GM21367 (cell line): Measurements from ENCODE around the gene SS18L1.

Experiments used
- ATAC-seq: cut with Tn5 transposase; IDR thresholded peaks from one replicate; pipeline ENCODE4 v1.9.1; 2021; ENCODE audit not compliant: unreplicated experiment

Gene SS18L1

DNA sequence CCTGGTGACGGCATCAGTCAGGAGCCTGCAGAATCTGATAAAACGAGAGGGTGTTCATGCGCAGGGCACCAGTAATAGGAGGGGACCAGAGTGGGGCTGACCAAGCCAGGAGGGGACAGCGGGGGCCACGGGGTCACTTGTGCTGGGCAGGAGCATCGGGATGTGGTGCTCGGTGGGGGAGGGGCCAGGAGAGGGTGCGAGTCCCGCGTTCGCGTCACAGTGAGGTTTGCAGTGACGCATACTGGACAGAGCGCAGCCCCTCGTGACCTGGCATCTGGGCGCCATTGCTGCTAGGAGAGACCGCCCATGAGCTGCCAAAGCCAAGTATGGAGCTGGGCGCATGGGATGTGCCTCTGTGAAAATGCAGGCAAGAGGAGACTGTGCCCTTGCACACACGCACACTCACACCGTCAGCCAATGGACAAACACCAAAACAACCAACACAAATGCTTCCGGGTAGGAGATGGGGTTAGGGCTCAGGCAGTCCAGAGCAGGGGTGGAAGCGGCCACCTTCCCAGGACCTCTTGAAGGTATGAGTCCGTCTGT is 25.4 kb downstream of the SS18L1 start:
- no peak for ATAC-seq

DNA sequence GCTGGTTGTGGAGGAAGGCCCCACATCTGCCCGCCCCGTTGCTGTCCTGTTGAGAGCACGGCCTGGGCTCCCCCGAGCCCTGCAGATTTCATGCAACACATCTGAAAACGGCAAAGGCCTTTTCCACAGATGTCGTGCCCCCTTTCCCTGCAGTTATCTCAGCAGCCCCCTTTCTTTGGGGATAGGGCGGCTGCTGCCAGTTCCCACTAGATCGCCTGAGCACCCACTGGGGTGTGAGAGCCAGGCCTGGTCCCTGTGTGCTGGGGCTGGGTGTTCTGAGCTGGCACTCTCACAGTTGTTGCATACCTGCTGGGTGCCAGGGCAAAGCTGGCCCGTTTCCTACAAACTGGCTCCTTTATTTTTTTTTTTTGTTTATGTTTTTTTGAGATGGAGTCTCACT is 27.0 kb downstream of the SS18L1 start:
- no peak for ATAC-seq

DNA sequence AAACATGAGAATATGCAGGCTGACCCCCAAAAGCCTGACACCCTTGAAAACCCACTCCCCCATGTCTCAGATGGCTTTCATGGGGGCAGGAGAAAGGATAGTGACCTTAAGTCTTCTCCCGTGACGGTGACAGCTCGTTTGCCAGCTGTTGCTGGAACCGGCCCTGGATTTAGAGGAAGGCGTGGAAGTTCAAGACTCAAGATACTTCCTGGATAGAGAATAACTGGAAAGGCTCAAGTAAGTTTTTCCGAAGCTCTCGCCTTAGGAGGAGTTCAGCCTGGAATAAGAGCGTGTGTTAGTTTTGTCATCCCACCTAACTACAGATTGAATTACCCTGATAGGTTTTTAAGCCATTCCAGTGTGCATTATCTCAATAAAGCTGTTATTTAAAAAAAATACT is 27.7 kb downstream of the SS18L1 start:
- no peak for ATAC-seq

DNA sequence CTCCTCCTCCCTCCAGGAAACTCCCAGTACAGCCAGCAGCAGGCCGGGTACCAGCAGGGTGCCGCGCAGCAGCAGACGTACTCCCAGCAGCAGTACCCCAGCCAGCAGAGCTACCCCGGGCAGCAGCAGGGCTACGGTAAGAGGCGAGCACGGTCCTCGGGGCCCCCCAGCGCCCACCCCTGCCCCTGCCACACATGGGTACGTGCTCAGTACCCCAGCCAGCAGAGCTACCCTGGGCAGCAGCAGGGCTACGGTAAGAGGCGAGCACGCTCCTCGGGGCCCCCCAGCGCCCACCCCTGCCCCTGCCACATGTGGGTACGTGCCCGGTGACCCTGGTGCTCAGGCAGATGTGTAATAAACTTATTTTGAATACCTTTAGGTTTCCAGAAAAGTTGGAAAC is 29.1 kb downstream of the SS18L1 start:
- no peak for ATAC-seq

DNA sequence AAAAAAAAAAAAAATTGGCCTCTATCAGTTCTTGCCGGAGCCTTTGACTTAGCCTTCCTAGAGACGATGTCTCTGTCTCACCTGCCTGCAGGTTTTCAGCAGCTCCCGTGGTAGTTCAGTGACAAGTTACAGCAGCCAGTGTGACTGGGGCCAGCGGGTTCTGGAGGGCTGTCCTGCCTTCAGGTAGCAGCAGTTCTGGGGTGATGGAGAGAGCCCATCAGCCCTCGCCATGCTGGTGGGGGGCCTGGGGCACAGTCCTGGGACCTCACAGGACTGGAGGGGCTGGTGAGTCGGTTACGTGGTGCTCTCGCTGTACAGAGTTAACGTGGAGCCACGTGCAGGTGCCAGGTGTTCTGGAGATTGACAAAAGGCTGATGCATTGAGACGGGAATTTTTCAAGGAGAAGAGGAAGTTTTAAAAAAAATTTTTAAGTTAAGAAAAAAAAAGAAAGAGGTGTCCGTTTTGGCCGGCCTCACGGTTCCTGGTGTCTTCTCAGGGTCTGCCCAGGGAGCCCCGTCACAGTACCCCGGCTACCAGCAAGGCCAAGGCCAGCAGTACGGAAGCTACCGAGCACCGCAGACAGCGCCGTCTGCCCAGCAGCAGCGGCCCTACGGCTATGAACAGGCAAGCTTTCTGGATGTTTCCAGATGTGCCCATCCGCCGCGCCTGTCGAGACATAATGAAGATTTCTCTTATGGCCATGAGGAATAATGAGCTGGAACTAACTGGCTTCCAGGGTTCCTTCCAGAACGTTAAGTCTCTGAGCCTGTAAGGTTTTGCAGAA is 30.6 kb downstream of the SS18L1 start:
- no peak for ATAC-seq

DNA sequence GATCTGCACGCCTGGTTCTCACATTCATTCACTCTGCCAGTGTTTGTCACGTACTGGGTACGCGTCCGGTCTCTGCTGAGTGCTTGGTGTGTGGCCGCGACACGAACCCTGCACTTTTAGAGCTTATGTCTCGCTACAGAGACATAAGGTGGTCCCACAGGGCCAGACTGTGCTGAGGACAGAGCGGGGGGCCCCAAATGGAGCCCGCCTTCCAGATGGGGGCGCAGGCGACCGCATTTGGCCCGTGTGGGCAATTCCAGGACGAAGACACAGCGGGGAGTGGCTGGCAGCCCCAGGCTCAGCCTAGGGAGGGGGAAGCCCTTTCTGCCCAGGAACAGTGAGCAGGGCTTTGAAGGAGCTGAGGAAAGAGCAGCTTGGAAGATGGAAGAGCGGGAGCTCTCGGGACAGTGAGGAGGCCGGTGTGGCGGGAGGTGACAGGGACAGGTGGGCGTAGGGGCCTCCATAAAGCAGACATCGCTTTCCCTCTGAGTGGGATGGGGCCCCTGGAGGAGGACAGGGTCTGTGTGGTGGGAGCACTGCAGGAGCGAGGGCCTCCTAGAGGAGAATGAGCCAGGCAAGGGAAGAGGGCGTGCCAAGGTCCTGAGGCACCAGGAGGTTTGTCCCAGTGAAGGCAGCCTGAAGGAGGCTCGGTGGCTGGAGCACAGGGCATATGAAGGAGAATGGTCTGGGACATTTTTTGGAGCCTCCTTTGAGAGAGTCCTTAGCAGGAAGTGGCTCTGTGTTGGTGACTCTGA is 31.5 kb downstream of the SS18L1 start:
- no peak for ATAC-seq

DNA sequence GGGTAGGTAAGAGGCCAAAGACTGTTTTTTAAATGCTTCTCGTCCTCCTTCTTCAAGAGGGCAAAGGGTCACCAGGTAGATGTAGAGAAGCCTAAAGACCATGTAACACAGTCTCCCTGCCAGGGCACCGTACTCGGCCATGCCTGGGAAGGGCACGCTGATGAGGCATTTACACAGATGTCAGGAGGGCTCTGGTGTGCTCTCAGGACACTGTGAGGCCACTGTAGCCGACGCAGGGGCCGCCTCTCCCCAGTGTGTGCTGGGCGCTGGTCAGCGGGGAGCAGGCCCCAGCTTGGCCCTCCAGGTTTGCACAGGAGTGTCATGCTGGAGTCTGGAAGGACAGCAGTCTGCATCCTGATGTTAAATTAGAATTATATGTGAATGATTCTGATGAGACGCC is 32.1 kb downstream of the SS18L1 start:
- ATAC-seq, result no peak

DNA sequence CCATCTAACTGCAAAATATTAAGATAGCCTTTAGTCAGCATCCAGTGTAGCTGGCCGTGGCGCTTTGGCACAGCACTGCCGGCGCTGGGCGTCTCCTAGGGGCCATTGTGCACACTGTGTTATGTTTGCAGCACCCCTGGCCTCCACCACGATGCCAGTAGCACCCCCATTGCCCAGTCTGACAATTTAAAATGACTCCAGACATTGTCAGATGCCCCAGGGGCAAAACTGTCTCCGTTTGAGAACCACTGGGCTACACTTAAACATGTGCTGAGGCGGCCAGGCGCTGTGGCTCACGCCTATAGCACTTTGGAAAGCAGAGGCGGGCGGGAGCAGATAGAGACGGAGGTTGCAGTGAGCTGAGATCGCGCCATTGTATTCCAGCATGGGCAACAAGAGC is 33.3 kb downstream of the SS18L1 start:
- ATAC-seq, result no peak

DNA sequence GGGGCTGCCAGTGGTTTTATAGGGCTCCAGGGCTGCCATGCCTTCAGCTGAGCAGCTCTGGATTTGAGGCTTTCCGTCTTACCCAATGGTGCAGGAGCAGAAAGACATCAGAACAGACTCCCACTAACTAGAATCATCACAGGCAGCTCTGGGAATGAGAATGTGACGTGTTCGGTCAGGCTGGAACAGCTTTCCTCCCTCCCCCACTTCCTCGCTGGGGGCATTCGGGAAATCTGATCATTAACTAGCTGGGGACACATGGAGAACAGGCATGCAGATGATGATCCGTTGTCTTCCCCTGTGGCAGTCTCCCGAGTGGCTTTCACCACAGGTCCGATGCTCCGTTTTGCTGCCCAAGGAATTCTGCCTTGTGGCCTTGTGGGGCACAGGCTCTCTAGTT is 33.7 kb downstream of the SS18L1 start:
- ATAC-seq, result no peak

DNA sequence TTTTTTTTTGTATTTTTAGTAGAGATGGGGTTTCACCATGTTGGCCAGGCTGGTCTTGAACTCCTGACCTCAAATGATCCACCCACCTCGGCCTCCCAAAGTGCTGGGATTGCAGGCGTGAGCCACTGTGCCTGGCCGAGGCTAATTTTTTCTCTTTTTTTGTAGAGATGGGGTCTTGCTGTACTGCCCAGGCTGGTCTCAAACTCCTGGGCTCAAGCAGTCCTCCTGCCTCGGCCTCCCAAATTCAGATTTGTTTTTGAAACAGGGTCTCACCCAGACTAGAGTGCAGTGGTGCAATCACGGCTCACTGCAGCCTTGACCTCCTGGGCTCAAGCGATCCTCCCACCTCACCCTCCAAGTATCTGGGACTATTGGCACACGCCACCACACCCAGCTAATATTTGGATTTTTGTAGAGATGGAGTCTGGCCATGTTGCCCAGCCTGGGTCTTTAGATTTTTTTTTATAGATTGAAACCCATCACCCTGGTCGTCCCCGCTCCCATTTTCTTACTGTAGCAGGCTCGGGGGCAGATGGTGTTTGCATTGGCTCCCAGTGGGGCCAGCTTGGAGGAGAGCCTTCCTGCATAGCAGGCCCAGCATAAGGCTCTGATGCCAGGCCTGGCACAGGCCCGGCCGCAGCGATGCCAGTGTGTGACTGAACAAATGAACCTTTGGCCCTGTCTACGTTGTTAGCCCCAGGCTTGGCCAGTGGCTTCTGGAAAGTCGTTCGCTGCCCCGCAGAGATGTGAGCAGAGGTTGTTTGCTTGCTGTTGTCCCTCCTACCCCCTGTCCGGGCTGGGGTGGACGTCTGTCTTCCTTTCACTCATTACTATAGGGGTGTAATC is 35.0 kb downstream of the SS18L1 start:
- no peak for ATAC-seq

DNA sequence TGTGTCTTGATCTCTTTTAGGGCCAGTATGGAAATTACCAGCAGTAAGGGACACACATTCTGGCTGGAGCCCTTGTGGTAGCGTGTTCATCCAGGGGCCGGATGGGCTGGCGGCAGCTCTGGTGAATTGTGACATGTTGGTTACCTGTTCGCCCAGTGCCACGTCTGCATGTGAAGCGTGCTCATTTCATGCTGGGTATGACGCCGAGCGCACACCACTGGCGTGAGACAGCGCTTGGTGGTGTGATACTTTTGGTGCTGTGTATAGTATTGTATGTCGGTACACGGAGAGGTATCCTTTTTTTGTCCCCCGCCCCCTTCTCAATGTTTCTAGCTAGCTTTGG is 35.6 kb downstream of the SS18L1 start:
- ATAC-seq, result no peak

DNA sequence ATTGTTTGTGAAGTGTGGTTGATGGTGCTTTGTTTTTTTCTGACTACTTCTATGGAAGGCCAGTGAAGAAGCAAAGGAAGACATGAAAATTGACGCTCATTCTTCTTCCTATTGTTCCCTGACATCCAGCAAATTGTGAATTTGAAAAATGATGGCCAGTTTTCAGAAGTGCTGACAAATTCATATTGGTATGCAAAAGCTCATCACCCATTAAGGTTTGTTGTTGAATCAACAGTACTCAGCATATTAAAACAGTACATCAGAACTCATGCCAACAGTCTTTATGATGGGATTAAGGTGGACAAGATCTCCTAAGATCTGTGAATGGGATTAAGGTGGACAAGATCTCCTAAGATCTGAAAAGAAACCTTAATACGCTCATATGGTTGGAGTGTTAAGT is 38.2 kb downstream of the SS18L1 start:
- ATAC-seq, result no peak

DNA sequence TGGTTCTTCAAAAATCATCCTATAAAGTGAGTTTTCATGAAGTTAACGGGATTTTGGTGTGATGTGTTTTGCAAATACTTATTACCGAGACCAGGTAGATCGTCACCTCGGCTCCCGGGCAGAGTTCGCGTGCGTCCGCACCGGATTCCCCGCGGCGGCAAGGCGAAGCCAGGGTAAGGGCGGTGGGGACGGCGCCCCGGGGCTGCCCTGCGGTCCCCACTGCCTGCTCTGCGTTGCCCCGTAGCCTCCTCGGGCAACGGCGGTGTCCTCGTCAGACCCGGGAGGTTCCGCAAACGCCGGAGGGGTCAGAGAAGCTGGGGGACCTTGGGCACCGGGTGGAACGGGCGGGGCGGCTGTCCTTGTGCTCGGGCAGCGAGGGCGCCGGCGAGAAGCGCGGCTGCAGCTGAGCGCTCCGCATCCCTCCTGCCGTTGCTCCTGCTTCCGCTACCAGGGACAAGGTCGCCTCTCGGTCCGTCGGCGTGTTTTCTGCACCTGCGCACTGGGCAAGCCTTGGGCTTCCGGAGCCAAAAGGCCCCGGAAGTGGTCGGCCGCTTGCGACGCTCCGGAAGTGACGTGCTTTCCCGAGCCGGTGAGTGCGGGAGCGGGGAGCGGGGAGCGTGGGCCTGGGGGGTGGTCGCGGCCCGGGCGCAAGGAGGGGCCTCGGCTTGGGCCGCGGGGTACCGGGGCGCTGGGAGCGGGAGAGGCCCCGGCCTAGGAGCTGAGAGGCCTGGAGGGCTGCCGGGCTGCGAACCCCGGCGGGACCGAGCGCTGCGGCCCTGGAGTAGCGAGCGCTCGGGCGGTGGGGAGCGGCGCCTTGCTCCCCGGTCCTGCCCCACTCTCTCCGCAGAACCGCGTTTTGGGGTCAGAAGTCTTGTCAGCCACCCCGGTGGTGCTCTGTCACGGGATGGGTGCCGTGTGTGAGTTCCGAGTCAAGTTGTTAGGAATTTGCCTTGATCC is 39.2 kb downstream of the SS18L1 start, which contains the start of gene MTG2:
Gene MTG2, plus strand, starts transcription at position 560 of the 957 bp plus-strand sequence. CDS start 10,393 bp downstream, outside the sequence.
- peak; percentile 87 for ATAC-seq

DNA sequence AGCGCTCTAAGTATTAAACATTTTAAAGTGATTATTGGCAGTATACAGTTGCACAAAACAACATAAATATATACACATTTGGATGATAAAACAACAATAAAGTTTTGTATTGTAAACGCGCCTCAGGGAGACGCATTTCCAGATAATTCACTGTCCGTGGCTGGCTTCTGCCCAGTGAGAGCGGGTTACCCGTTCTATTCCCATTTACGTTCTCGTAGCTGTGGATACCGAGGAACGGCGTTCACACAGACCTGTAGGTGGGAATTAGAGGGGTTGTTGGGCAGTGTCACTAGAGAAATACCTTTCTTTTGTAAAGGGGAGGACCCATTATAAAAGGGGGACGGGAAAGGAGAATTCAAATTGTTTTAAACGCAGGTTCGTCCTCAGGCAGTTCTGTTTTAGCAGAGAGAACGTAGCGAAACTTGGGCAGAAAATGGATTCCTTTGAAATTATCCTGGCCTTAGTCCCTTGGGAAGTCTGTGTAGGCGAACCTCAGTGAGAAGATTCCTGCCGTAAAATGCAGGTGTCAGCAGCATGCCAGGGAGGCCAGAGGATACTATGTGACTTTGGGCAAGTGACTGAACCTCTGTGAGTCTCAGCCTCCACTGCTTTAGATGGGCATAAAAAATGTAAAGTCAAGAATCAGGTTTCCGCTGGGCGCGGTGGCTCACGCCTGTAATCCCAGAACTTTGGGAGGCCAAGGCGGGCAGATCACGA is 40.0 kb downstream of the SS18L1 start:
- ATAC-seq, result no peak

DNA sequence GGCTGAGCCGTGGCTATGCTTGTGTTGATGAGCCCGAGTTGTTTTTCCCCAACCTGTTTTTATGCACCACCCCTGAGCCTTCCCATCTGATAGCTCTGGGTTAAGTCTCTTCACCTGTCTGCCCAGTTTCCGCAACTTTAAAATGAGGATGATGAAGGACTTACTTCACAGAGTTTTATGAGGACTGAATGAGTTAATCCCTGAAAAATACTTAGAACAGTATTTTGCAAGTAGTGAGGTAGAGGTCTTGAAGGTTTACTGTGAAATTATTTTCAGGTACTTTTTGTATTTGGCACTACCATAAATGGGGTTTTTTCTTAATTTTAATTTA is 42.5 kb downstream of the SS18L1 start:
- ATAC-seq, result no peak

DNA sequence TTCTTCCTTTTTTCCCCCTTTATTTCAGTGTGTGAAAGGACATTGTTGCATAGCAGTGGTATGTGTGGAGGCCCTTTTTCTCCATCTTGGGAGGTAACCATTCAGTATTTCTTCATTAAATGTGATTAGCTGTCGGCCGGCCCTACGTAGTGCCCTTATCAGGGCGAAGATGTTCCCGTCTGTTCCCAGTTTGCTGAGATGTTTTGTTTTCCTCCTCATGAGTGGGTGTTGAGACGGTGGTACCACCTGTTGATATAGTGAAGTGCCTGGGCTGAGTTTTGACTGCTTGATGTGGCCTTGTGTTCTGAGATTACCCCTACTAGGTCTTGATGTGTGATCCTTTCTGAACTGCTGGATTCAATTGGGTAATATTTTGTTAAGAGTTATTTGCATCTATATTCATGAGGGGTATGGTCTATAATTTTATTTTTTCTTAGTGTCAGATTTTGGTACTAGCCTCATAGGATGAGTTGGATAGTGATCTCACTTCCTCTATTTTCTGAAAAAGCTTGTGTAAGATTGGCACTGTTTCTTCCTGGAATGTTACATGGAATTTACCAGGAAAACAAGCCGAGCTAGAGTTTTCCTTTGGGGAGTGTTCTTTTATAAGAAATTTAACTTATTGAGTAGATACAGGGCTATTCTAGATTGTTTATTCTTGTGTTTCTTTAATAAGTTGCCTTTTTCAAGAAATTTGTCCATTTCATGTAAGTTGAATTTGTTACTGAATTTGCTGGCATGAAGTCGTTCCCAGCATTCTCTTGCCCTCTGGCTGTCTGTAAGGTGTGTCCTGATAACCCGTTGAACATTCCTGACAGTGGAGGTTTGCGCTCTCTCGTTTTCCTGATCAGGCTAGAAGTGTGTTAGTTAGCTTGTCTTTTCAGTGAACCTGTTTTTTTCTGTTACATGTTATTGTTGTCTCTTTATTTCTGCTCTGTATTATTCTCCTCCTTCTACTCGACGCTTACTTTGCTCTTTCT is 43.6 kb downstream of the SS18L1 start:
- ATAC-seq, result no peak

DNA sequence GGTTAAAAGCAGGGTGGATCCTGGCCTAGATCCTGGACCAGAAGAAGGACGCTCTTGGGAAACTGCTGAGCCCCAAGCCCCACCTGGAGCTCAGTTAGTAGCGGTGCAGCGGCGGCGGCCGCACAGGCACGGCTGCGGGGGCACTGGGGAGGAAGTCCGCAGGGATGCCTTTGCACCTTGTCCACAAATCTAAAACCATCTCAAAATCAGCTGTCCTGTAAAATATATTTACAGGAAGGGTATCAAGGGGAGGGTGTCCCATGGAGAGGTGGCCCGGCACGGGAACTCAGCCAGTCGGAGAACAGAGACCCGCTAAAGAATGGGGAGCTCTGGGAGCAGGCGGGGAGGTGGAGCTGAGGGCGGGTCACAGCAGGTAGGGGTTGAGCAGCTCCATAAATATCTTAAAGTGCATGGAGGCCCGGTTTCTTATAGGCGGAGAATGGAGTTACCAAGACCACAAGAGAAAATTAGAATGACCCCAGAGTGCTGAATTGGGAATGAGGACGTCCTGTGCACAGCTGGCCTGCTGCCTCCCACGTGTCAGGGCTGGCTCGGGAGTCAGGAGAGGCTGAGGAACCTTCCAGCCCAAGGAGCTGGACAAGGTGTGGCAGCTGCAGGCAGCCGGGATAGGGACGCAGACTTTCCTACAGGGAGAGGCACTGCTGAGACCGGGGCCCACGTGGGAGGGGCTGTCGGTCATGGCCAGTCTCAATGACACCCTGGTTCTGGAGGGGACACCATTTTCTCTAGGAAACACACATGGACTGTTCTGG is 47.3 kb downstream of the SS18L1 start:
- ATAC-seq, result no peak
